HUDEP-2 (cell line): ENCODE results near the gene BCR.

Source experiments
- DNase-seq, 76 experiments: peaks; one replicate each; lab custom pipeline; 2025; ENCODE audit not compliant: unreplicated experiment in 76 of 76; lab: John Stamatoyannopoulos, UW

The BCR gene

GRCh38 chr22:23270798-23271596 lies 90.7 kb downstream of the BCR start:
- DNase-seq = no peak

GRCh38 chr22:23271597-23271908 lies 91.2 kb downstream of the BCR start:
- no peak for DNase-seq

- DNase-seq = no peak
Observed at GRCh38 chr22:23272371-23272770, 92.1 kb downstream of the BCR start.

GRCh38 chr22:23272834-23273233 lies 92.5 kb downstream of the BCR start:
- no peak for DNase-seq

GRCh38 chr22:23273445-23274145 lies 93.3 kb downstream of the BCR start:
- DNase-seq = no peak

- DNase-seq = no peak
Observed at GRCh38 chr22:23274146-23274526, 93.8 kb downstream of the BCR start.

- no peak for DNase-seq
Observed at GRCh38 chr22:23274891-23275694, 94.8 kb downstream of the BCR start.

GRCh38 chr22:23275751-23276150 lies 95.4 kb downstream of the BCR start:
- DNase-seq = no peak

- no peak for DNase-seq
Observed at GRCh38 chr22:23276656-23277582, 96.6 kb downstream of the BCR start.

GRCh38 chr22:23277583-23278295 lies 97.4 kb downstream of the BCR start:
- no peak for DNase-seq

GRCh38 chr22:23278883-23279675 lies 98.8 kb downstream of the BCR start:
- no peak for DNase-seq

- no peak for DNase-seq
Observed at GRCh38 chr22:23279781-23280180, 99.5 kb downstream of the BCR start.

GRCh38 chr22:23280356-23281052 lies 100.2 kb downstream of the BCR start:
- no peak for DNase-seq

GRCh38 chr22:23281053-23281405 lies 100.7 kb downstream of the BCR start:
- DNase-seq = no peak

- DNase-seq = peak in 62 of 76 experiments; percentile 7 to 69 (median 42)
Observed at GRCh38 chr22:23281406-23282088, 101.2 kb downstream of the BCR start.

- DNase-seq = peak in 3 of 76 experiments; percentile 3 to 14 (median 6)
Observed at GRCh38 chr22:23282089-23282501, 101.8 kb downstream of the BCR start.

- no peak for DNase-seq
Observed at GRCh38 chr22:23282516-23282915, 102.2 kb downstream of the BCR start.

- no peak for DNase-seq
Observed at GRCh38 chr22:23282986-23283385, 102.7 kb downstream of the BCR start.
